HEK293 (cell line): ENCODE data around the gene CSTPP1.
A peak's percentile ranks its signal among the peaks of the same experiment; 100 is the strongest.
"Not testable (repeated sequence)": the region's sequence is repeated elsewhere in the genome, so short reads cannot be mapped to it uniquely, and the experiment has no call there.

Source experiments
- CTCF ChIA-PET: fragments of 350-600 bp; formaldehyde crosslinking; extraction: SDS; loops from one replicate; lab custom pipeline; 2021; ENCODE audit warnings: antibody characterized with exemption; lab: Yijun Ruan, JAX
- POLR2A ChIA-PET: fragments of 300-600 bp; formaldehyde crosslinking; extraction: SDS; loops from one replicate; lab custom pipeline; 2020; ENCODE audit warnings: antibody characterized with exemption, inconsistent platforms; lab: Yijun Ruan, JAX
- H3K27ac ChIP-seq: fragments of 200-500 bp; sonication (Bioruptor generic); 2 replicates; pipeline ENCODE4 v1.5.1; 2014; ENCODE audit warnings: low read depth, low read length, control low read depth, inconsistent platforms; ENCODE audit errors: extremely low read depth
- H3K36me3 ChIP-seq, 2 experiments: fragments of 200-500 bp in 1 of 2; sonication (Bioruptor generic) in 1 of 2; 1 replicate in 1 of 2; 2 replicates in 1 of 2; pipeline ENCODE4 v1.5.1; 2014 to 2017; ENCODE audit warnings: inconsistent platforms in 2 of 2, low read length in 2 of 2; ENCODE audit not compliant: control insufficient read depth in 2 of 2, insufficient read depth in 1 of 2
- H3K4me1 ChIP-seq: fragments of 200-500 bp; sonication (Bioruptor generic); 2 replicates; pipeline ENCODE4 v1.5.1; 2014; ENCODE audit warnings: mild to moderate bottlenecking, low read length, inconsistent platforms; ENCODE audit not compliant: control insufficient read depth, insufficient read depth
- H3K4me3 ChIP-seq: 2 replicates; pipeline ENCODE4 v1.5.1; 2011; ENCODE audit warnings: low read depth, mild to moderate bottlenecking, control low read depth, low read length, moderate library complexity
- H3K9me3 ChIP-seq: fragments of 200-500 bp; sonication (Bioruptor generic); 2 replicates; pipeline ENCODE4 v1.5.1; 2014; ENCODE audit warnings: low read depth, low read length, inconsistent platforms; ENCODE audit not compliant: control insufficient read depth, insufficient read depth
- EGR2 ChIP-seq: fragments of 450-650 bp; formaldehyde crosslinking; IDR thresholded peaks from 2 replicates; pipeline ENCODE4 v1.5.1; 2016; ENCODE audit warnings: low read depth, missing biosample characterization, missing genetic modification characterization
- GLI4 ChIP-seq: fragments of 450-650 bp; formaldehyde crosslinking; IDR thresholded peaks from 2 replicates; pipeline ENCODE4 v1.5.1; 2016; ENCODE audit warnings: missing biosample characterization, missing genetic modification characterization
- HIC1 ChIP-seq: fragments of 450-650 bp; formaldehyde crosslinking; IDR thresholded peaks from 2 replicates; pipeline ENCODE4 v1.5.1; 2016; ENCODE audit warnings: missing biosample characterization, missing genetic modification characterization
- HOXA7 ChIP-seq: sonication (generic); formaldehyde crosslinking; IDR thresholded peaks from 2 replicates; pipeline ENCODE4 v1.8.1; 2022; ENCODE audit warnings: missing genetic modification reagents, borderline replicate concordance
- OVOL3 ChIP-seq: fragments of 450-650 bp; formaldehyde crosslinking; IDR thresholded peaks from 2 replicates; pipeline ENCODE4 v1.5.1; 2016; ENCODE audit warnings: missing biosample characterization, missing genetic modification characterization
- ZNF146 ChIP-seq: fragments of 450-650 bp; formaldehyde crosslinking; IDR thresholded peaks from 2 replicates; pipeline ENCODE4 v1.5.1; 2016; ENCODE audit warnings: missing biosample characterization, missing genetic modification characterization
- ZNF362 ChIP-seq: fragments of 450-650 bp; formaldehyde crosslinking; IDR thresholded peaks from 2 replicates; pipeline ENCODE4 v1.5.1; 2016; ENCODE audit warnings: missing biosample characterization, missing genetic modification characterization
- ZNF423 ChIP-seq: fragments of 450-650 bp; formaldehyde crosslinking; IDR thresholded peaks from 2 replicates; pipeline ENCODE4 v1.5.1; 2016; ENCODE audit warnings: missing biosample characterization, missing genetic modification characterization
- ZNF704 ChIP-seq: fragments of 450-650 bp; formaldehyde crosslinking; IDR thresholded peaks from 2 replicates; pipeline ENCODE4 v1.5.1; 2016; ENCODE audit warnings: missing biosample characterization, missing genetic modification characterization
- TF ChIP-seq, protein P1 (sequence below): fragments of 450-650 bp; formaldehyde crosslinking; IDR thresholded peaks from 2 replicates; pipeline ENCODE4 v1.5.1; 2016; ENCODE audit warnings: missing biosample characterization, missing genetic modification characterization
- TF ChIP-seq, protein P2 (sequence below): fragments of 450-650 bp; formaldehyde crosslinking; IDR thresholded peaks from 2 replicates; pipeline ENCODE4; 2016; ENCODE audit warnings: missing biosample characterization, missing genetic modification characterization
- TF ChIP-seq, protein P3 (sequence below): fragments of 450-650 bp; formaldehyde crosslinking; IDR thresholded peaks from 2 replicates; pipeline ENCODE4 v1.5.1; 2016; ENCODE audit warnings: missing biosample characterization, missing genetic modification characterization

CSTPP1 gene

GRCh38 chr11:46989810-46990487 lies 53.4 kb downstream of the CSTPP1 start:
- H3K4me1 ChIP-seq, H3K9me3 ChIP-seq, H3K27ac ChIP-seq, POLR2A ChIA-PET, H3K4me3 ChIP-seq: not testable (repeated sequence)
- TF ChIP-seq ZNF146 (tag by site-specific recombination): peak; percentile 85
- TF ChIP-seq, protein P1, sequence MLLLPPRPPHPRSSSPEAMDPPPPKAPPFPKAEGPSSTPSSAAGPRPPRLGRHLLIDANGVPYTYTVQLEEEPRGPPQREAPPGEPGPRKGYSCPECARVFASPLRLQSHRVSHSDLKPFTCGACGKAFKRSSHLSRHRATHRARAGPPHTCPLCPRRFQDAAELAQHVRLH (tag by site-specific recombination): 0 out of 2 replicates have a peak, but pooled peaks have one; percentile 20
- H3K36me3 ChIP-seq: peaks cover 3 to 15% of the 10 kb centered on the region in 2 experiments; a peak in 2 of 3 replicates
- CTCF ChIA-PET: interaction anchor here (0.6 to 1.4 kb wide), 2 partner anchors 15 to 65 kb away, joined by 3 to 6 read pairs; no protein-coding TSS in a partner anchor

DNA sequence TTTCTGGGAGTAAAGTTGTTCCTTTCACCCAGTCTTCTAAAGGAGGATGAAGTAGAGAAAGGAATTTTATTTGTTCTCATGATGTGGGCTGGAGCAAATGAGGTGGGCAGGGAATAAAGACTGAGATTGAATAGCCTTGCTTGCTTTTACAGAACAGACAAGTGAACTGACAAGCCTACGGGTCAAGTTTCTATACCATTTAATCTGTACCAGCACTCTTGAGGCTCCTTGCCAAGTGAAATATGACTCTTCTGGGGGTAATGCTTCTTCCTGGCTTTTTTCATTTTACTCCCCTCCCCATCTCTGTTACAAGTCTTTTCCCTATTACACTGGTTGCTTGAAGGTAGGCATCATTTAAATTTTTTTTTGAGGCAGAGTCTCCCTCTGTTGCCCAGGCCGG lies 54.8 kb downstream of the CSTPP1 start:
- POLR2A ChIA-PET: no interaction called here
- TF ChIP-seq HOXA7 (CRISPR knock-in tag) (no peak), EGR2 (tag by site-specific recombination) (0 out of 2 replicates have a peak, but pooled peaks have one; percentile 16), GLI4 (tag by site-specific recombination) (no peak), ZNF362 (tag by site-specific recombination) (no peak), ZNF423 (no peak), ZNF704 (tag by site-specific recombination) (no peak), HIC1 (tag by site-specific recombination) (no peak), OVOL3 (tag by site-specific recombination) (no peak)
- TF ChIP-seq, protein P2, sequence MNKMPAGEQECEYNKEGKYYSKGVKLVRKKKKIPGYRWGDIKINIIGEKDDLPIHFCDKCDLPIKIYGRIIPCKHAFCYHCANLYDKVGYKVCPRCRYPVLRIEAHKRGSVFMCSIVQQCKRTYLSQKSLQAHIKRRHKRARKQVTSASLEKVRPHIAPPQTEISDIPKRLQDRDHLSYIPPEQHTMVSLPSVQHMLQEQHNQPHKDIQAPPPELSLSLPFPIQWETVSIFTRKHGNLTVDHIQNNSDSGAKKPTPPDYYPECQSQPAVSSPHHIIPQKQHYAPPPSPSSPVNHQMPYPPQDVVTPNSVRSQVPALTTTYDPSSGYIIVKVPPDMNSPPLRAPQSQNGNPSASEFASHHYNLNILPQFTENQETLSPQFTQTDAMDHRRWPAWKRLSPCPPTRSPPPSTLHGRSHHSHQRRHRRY (tag by site-specific recombination): no peak
- TF ChIP-seq, protein P3, sequence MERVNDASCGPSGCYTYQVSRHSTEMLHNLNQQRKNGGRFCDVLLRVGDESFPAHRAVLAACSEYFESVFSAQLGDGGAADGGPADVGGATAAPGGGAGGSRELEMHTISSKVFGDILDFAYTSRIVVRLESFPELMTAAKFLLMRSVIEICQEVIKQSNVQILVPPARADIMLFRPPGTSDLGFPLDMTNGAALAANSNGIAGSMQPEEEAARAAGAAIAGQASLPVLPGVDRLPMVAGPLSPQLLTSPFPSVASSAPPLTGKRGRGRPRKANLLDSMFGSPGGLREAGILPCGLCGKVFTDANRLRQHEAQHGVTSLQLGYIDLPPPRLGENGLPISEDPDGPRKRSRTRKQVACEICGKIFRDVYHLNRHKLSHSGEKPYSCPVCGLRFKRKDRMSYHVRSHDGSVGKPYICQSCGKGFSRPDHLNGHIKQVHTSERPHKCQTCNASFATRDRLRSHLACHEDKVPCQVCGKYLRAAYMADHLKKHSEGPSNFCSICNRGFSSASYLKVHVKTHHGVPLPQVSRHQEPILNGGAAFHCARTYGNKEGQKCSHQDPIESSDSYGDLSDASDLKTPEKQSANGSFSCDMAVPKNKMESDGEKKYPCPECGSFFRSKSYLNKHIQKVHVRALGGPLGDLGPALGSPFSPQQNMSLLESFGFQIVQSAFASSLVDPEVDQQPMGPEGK (tag by site-specific recombination): 0 out of 2 replicates have a peak, but pooled peaks have one; percentile 13
- CTCF ChIA-PET: interaction anchor here (1.4 kb wide), 1 partner anchor 14 kb away, joined by 6 read pairs; no protein-coding TSS in a partner anchor
- peaks cover 3 to 15% of the 10 kb centered on the region in 2 experiments; a peak in 2 of 3 replicates for H3K36me3 ChIP-seq
- H3K4me3 ChIP-seq: no peak overlapping the region
- H3K27ac ChIP-seq: no peak overlapping the region
- H3K9me3 ChIP-seq: no peaks in the 10 kb centered on the region
- H3K4me1 ChIP-seq: no peaks in the 10 kb centered on the region
